ENCODE results near the gene ARL3.

The ARL3 gene

DNA sequence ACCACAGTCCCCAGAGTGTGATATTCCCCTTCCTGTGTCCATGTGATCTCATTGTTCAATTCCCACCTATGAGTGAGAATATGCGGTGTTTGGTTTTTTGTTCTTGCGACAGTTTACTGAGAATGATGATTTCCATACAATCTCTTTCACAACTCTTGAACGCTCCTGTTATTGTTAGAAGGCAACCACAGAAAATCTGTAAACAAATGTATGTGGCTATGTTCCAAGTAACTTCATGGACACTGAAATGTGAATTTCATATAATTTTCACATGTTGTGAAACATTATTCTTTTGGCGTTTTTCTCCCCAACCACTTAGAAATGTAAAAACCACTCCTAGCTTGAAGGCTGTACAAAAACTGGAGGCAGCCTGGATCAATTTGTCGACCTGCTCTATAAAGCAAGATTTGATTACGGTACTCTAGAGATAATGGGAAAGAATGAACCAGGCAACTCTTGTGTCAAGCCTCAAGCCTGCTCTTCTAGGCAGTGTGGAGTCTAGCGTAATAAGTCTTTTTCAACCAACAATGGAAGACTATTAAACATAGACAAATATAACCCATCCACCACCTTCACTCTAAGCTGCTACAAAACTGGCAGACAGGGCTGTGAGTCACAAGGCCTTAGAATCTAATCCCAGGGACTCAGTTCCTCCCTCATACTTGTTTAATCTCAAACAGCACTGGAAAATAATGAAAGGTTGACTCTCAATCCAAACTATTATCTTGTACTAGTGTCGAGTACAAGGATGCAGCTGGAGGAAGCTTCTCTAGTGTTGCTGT lies 22.7 kb downstream of the ARL3 start:
- FAIRE-seq (no peak), DNase-seq (ENCODE audit: insufficient read length, low spot score) (no peak)
- no peak for TF ChIP-seq SPI1 (IDR thresholded peaks at IDR 0.05; ENCODE audit: low read depth, low read length)
- no peak for TF ChIP-seq TAF1 (IDR thresholded peaks at IDR 0.05; ENCODE audit: low read depth, low read length)
- TF ChIP-seq PAX5 (IDR thresholded peaks at IDR 0.05; ENCODE audit: insufficient read depth, low read length, severe bottlenecking), result no peak
- no peak for TF ChIP-seq POLR2AphosphoS5 (IDR thresholded peaks at IDR 0.05; ENCODE audit: low read depth, low read length)
- TF ChIP-seq POLR2A (IDR thresholded peaks at IDR 0.05; ENCODE audit: low read depth, low read length), result no peak

DNA sequence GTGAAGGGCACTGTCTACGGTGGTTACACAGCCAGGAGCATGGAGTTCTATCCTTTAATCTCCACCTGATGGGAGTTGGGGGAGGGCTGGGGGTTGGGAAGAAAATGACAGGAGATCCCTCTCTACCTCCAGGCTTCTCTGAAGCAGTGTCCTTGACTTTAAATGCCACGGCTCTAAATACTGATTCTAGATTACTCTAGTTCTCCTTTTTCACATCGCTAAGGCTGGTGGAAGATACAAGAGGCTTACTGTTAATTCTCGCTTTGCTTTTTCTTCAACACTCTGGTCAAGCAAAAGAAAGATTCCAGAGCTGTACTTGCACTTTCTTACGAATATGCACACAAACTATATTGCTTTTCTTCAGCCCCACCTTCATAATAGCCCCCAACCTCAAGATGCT lies 30.5 kb downstream of the ARL3 start:
- TF ChIP-seq PAX5 (IDR thresholded peaks at IDR 0.05; ENCODE audit: insufficient read depth, low read length, severe bottlenecking), result no peak
- no peak for TF ChIP-seq POU2F2 (IDR thresholded peaks at IDR 0.05; ENCODE audit: low read depth, low read length)
- no peak for TF ChIP-seq POLR2A (IDR thresholded peaks at IDR 0.05; ENCODE audit: low read depth, low read length)
- TF ChIP-seq POLR2AphosphoS5 (IDR thresholded peaks at IDR 0.05; ENCODE audit: low read depth, low read length), result no peak
- no peak for TF ChIP-seq TAF1 (IDR thresholded peaks at IDR 0.05; ENCODE audit: low read depth, low read length)
- TF ChIP-seq SPI1 (IDR thresholded peaks at IDR 0.05; ENCODE audit: low read depth, low read length), result no peak
- FAIRE-seq (no peak), DNase-seq (ENCODE audit: insufficient read length, low spot score) (no peak)

DNA sequence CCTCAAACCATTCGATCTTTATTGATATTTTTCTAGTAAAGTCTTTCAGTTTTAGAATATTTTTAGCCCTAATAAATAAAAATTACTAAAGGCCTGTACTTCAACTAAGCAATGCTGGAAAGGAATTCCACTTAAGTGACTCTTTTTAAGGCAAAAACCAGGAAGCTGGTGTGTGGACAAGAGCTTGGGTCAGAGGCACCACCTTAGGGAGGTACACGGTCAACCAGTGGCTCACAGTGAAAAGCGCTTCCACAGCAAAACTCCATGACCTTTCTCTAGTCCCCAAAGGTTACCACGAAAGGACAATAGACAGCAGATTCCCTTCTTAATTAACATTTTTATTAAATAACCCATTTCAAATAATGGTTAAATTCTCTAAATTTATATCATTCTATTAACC lies 31.2 kb downstream of the ARL3 start:
- DNase-seq (ENCODE audit: insufficient read length, low spot score) (no peak), FAIRE-seq (no peak)
- TF ChIP-seq POLR2AphosphoS5 (IDR thresholded peaks at IDR 0.05; ENCODE audit: low read depth, low read length), result no peak
- no peak for TF ChIP-seq POU2F2 (IDR thresholded peaks at IDR 0.05; ENCODE audit: low read depth, low read length)
- no peak for TF ChIP-seq SPI1 (IDR thresholded peaks at IDR 0.05; ENCODE audit: low read depth, low read length)
- no peak for TF ChIP-seq PAX5 (IDR thresholded peaks at IDR 0.05; ENCODE audit: insufficient read depth, low read length, severe bottlenecking)
- no peak for TF ChIP-seq POLR2A (IDR thresholded peaks at IDR 0.05; ENCODE audit: low read depth, low read length)
- no peak for TF ChIP-seq TAF1 (IDR thresholded peaks at IDR 0.05; ENCODE audit: low read depth, low read length)

DNA sequence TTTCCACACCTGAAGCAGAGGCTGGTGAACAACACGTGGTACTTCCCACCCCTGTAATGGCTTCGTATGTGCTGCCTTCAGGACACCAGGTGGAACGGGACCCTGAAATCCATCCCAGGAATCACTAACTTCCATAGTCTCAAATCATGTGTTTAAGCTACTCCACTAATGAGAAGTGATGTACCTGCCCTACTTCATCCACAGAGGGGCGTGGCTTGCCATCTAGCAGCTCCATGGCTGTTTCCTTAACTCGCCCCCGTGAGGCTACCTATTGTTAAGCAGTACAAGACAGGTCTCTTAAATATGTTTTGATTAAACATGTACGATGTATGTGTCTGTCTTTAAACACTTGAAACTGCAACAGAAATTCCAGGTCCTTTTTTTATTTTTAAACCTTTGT lies 31.8 kb downstream of the ARL3 start:
- TF ChIP-seq POU2F2 (IDR thresholded peaks at IDR 0.05; ENCODE audit: low read depth, low read length) (no peak), SPI1 (IDR thresholded peaks at IDR 0.05; ENCODE audit: low read depth, low read length) (no peak), POLR2A (IDR thresholded peaks at IDR 0.05; ENCODE audit: low read depth, low read length) (no peak), PAX5 (IDR thresholded peaks at IDR 0.05; ENCODE audit: insufficient read depth, low read length, severe bottlenecking) (no peak), TAF1 (IDR thresholded peaks at IDR 0.05; ENCODE audit: low read depth, low read length) (no peak), POLR2AphosphoS5 (IDR thresholded peaks at IDR 0.05; ENCODE audit: low read depth, low read length) (no peak)
- DNase-seq (ENCODE audit: insufficient read length, low spot score) (no peak), FAIRE-seq (no peak)

DNA sequence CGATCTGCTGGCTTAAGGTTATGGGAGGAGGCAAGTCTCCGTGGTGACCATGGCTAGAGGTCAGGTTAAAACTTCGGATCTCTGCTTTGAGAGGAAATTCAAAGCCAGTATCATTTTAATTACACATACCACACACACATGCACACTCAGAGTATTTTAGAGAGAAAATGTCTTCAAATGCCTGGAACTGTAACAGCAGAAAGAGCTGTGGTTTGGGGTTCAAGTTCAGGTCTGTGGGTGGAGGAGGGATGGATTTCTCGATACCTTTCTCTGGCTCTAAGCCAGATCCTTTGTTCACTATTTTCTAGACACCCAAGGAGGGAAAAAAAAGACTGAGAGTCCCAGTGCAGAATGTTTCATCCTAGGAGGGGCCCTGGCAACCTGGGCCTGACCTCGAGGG lies 32.5 kb downstream of the ARL3 start:
- FAIRE-seq (no peak), DNase-seq (ENCODE audit: insufficient read length, low spot score) (no peak)
- TF ChIP-seq POLR2AphosphoS5 (IDR thresholded peaks at IDR 0.05; ENCODE audit: low read depth, low read length), result no peak
- no peak for TF ChIP-seq POU2F2 (IDR thresholded peaks at IDR 0.05; ENCODE audit: low read depth, low read length)
- TF ChIP-seq SPI1 (IDR thresholded peaks at IDR 0.05; ENCODE audit: low read depth, low read length), result no peak
- no peak for TF ChIP-seq PAX5 (IDR thresholded peaks at IDR 0.05; ENCODE audit: insufficient read depth, low read length, severe bottlenecking)

DNA sequence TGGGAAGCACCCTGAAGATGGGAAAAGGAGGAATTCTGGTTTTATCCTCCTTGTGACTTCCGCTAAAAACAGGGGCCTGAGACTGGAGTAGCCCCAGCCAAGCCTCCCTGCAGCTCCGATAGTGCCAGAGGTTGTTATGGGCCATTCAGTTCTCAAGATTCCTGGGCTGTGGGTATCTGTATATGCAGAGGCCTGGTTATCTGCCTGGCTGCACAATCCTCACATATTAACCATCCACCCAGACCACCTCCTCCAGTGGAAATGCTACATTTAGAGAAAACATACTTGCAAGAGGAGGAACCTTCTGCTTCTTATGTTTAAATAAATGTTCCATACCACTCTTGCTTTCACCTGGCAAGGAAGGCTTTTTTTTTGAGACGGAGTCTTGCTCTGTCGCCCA lies 34.6 kb downstream of the ARL3 start:
- FAIRE-seq (no peak), DNase-seq (ENCODE audit: insufficient read length, low spot score) (no peak)
- TF ChIP-seq TAF1 (IDR thresholded peaks at IDR 0.05; ENCODE audit: low read depth, low read length), result no peak
- no peak for TF ChIP-seq SPI1 (IDR thresholded peaks at IDR 0.05; ENCODE audit: low read depth, low read length)
- TF ChIP-seq PAX5 (IDR thresholded peaks at IDR 0.05; ENCODE audit: insufficient read depth, low read length, severe bottlenecking), result no peak
- no peak for TF ChIP-seq POU2F2 (IDR thresholded peaks at IDR 0.05; ENCODE audit: low read depth, low read length)
- no peak for TF ChIP-seq POLR2A (IDR thresholded peaks at IDR 0.05; ENCODE audit: low read depth, low read length)
- no peak for TF ChIP-seq POLR2AphosphoS5 (IDR thresholded peaks at IDR 0.05; ENCODE audit: low read depth, low read length)

DNA sequence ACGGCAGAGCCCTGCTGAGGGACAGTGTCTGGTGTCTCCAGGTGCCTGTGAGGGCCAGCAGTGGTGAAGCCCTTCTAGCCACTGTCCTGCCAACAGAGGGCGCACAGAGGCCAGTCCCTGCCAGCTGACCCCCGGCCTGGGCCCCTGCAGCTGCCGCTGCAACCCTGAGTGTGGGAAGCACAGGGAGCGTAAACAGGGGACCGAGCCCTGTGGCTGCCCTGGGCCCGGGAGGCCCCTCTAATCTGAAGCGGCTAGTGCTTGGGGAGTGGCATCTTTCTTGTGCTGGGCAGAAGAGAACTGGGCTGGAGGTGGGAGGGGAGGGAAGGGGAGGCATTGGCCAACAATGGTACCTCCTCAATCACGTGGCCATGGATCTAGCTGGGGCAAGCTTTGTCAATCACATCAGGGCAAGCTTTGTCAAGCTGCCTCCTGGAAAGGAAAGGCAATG lies 35.3 kb downstream of the ARL3 start:
- DNase-seq (ENCODE audit: insufficient read length, low spot score), result no peak
- FAIRE-seq, result no peak
- no peak for TF ChIP-seq POLR2A (IDR thresholded peaks at IDR 0.05; ENCODE audit: low read depth, low read length)
- no peak for TF ChIP-seq TAF1 (IDR thresholded peaks at IDR 0.05; ENCODE audit: low read depth, low read length)
- no peak for TF ChIP-seq PAX5 (IDR thresholded peaks at IDR 0.05; ENCODE audit: insufficient read depth, low read length, severe bottlenecking)
- no peak for TF ChIP-seq SPI1 (IDR thresholded peaks at IDR 0.05; ENCODE audit: low read depth, low read length)
- no peak for TF ChIP-seq POU2F2 (IDR thresholded peaks at IDR 0.05; ENCODE audit: low read depth, low read length)
- TF ChIP-seq POLR2AphosphoS5 (IDR thresholded peaks at IDR 0.05; ENCODE audit: low read depth, low read length), result no peak

DNA sequence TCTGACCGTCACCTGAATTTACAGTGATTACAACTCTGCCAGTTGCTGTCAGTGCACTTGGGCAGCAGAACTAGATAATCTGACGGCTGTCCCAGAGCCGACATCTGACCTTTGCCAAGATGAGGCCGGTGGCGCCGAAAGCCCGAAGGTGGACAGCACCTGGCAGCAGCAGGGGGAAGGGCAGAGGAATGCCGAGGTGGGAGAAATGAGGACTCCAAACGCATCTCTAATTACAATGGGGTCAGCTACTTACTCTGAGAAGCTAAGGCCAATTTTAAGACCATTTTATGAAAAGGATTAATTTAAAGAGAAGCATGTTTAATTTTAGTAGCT lies 36.2 kb downstream of the ARL3 start:
- TF ChIP-seq POLR2AphosphoS5 (IDR thresholded peaks at IDR 0.05; ENCODE audit: low read depth, low read length) (no peak), POLR2A (IDR thresholded peaks at IDR 0.05; ENCODE audit: low read depth, low read length) (no peak), PAX5 (IDR thresholded peaks at IDR 0.05; ENCODE audit: insufficient read depth, low read length, severe bottlenecking) (no peak), SPI1 (IDR thresholded peaks at IDR 0.05; ENCODE audit: low read depth, low read length) (no peak), POU2F2 (IDR thresholded peaks at IDR 0.05; ENCODE audit: low read depth, low read length) (no peak), TAF1 (IDR thresholded peaks at IDR 0.05; ENCODE audit: low read depth, low read length) (no peak)
- DNase-seq (ENCODE audit: insufficient read length, low spot score) (no peak), FAIRE-seq (no peak)

DNA sequence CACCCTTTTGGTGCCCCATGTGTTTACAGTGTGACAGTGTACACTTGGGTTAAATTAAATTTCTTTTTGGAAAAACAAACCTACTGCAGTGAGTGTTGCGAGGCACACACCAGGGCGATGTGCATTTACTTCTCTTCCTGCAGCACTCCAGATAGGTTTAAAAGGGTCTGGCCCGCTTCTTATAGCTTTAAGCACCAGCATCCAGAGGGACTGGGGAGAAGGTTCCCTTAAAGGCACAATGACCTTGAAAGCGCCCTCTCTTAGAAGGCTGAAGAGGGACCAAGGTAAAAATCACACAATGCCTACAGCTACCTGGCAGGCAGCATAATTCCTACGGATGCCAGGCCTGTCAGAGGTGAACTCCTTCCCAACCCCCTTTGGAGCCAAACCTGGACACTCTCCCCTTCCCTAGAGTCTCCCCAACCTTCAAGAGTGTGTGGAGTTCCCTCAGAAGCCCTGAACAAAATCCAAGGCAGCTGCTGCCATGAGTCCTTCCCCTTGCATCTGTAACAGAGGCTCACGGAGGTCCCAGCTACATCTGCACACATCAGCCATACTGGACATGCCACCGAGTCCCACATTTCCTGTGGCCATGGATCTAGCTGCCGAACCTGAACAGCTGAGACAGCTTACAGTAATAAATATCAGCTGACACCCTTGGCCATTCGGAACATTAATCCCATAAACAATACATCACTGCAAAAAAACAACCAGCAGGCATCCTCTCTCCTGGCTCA lies 36.7 kb downstream of the ARL3 start:
- DNase-seq (ENCODE audit: insufficient read length, low spot score) (no peak), FAIRE-seq (no peak)
- no peak for TF ChIP-seq POLR2A (IDR thresholded peaks at IDR 0.05; ENCODE audit: low read depth, low read length)
- no peak for TF ChIP-seq POU2F2 (IDR thresholded peaks at IDR 0.05; ENCODE audit: low read depth, low read length)
- TF ChIP-seq SPI1 (IDR thresholded peaks at IDR 0.05; ENCODE audit: low read depth, low read length), result no peak
- TF ChIP-seq PAX5 (IDR thresholded peaks at IDR 0.05; ENCODE audit: insufficient read depth, low read length, severe bottlenecking), result no peak
- no peak for TF ChIP-seq POLR2AphosphoS5 (IDR thresholded peaks at IDR 0.05; ENCODE audit: low read depth, low read length)
- TF ChIP-seq TAF1 (IDR thresholded peaks at IDR 0.05; ENCODE audit: low read depth, low read length), result no peak
